Measurements from ENCODE around the gene TRAPPC3.

GRCh38 chr1:36182734-36183133 is 33.4 kb upstream of the TRAPPC3 start:
- no peak for TF ChIP-seq CTCF (IDR thresholded peaks at IDR 0.05; ENCODE audit: insufficient read depth, low read length)
- no peak for TF ChIP-seq POLR2AphosphoS5 (IDR thresholded peaks at IDR 0.05; ENCODE audit: low read depth)
- no peak for TF ChIP-seq REST (IDR thresholded peaks at IDR 0.05; ENCODE audit: insufficient replicate concordance, low read depth)
- TF ChIP-seq GABPA (IDR thresholded peaks at IDR 0.05; ENCODE audit: low read depth): no peak

Data from HL-60 (cell line).